Loucy (cell line): ENCODE data around the gene TMPRSS6.

Source experiments
- H2AFZ ChIP-seq: fragments of 200-600 bp; sonication (generic); 2 replicates; pipeline ENCODE4 v1.6.0; 2016; ENCODE audit warnings: antibody characterized with exemption, mild to moderate bottlenecking, low read length, moderate library complexity
- H3F3A ChIP-seq: fragments of 200-600 bp; 2 replicates; pipeline ENCODE4 v1.6.0; 2016; ENCODE audit warnings: antibody characterized with exemption, low read depth, mild to moderate bottlenecking
- H3K27me3 ChIP-seq: fragments of 200-600 bp; sonication (generic); 2 replicates; pipeline ENCODE4 v1.6.1; 2014; ENCODE audit warnings: low read length, mild to moderate bottlenecking; ENCODE audit not compliant: insufficient read depth, poor library complexity, severe bottlenecking
- H3K36me3 ChIP-seq: fragments of 200-600 bp; sonication (generic); 2 replicates; pipeline ENCODE4 v1.6.1; 2016; ENCODE audit warnings: low read length; ENCODE audit not compliant: insufficient read depth
- H3K4me1 ChIP-seq: fragments of 200-600 bp; sonication (generic); 2 replicates; pipeline ENCODE4 v1.5.1; 2014; ENCODE audit warnings: low read length, mild to moderate bottlenecking; ENCODE audit not compliant: insufficient read depth, poor library complexity, severe bottlenecking
- H3K4me2 ChIP-seq: fragments of 200-600 bp; sonication (generic); 2 replicates; pipeline ENCODE4 v1.6.0; 2014; ENCODE audit warnings: antibody characterized with exemption, low read length, low read depth, mild to moderate bottlenecking; ENCODE audit not compliant: poor library complexity, severe bottlenecking
- H3K4me3 ChIP-seq: fragments of 200-600 bp; sonication (generic); 2 replicates; pipeline ENCODE4 v1.5.1; 2014; ENCODE audit warnings: low read length, mild to moderate bottlenecking, mixed read lengths; ENCODE audit not compliant: poor library complexity, severe bottlenecking
- H3K79me2 ChIP-seq: fragments of 200-600 bp; sonication (generic); 2 replicates; pipeline ENCODE4 v1.6.1; 2014; ENCODE audit warnings: low read length; ENCODE audit not compliant: insufficient read depth
- H3K9ac ChIP-seq: fragments of 200-600 bp; sonication (generic); 2 replicates; pipeline ENCODE4 v1.6.0; 2014; ENCODE audit warnings: mild to moderate bottlenecking, low read depth, low read length, moderate library complexity; ENCODE audit not compliant: poor library complexity, severe bottlenecking
- H3K9me2 ChIP-seq: fragments of 200-600 bp; sonication (generic); replicated peaks from 2 replicates; pipeline ENCODE4 v1.6.1; 2016; ENCODE audit warnings: low read depth, low read length, mixed read lengths
- H3K9me3 ChIP-seq: fragments of 200-600 bp; sonication (generic); 2 replicates; pipeline ENCODE4 v1.6.1; 2014; ENCODE audit warnings: mild to moderate bottlenecking, antibody characterized with exemption, low read length, low read depth; ENCODE audit not compliant: insufficient read depth
- H4K20me1 ChIP-seq: fragments of 200-600 bp; sonication (generic); 2 replicates; pipeline ENCODE4 v1.6.0; 2014; ENCODE audit warnings: antibody characterized with exemption, low read length, mild to moderate bottlenecking; ENCODE audit not compliant: insufficient read depth, poor library complexity, severe bottlenecking
- EZH2phosphoT487 ChIP-seq: fragments of 200-600 bp; IDR thresholded peaks from 2 replicates; pipeline ENCODE4 v1.6.1; 2018; ENCODE audit warnings: antibody characterized with exemption, mild to moderate bottlenecking, moderate library complexity, borderline replicate concordance
- TF ChIP-seq, protein P1 (sequence below): fragments of 200-600 bp; sonication (generic); conservative IDR thresholded peaks from 2 replicates; pipeline ENCODE4 v1.5.1; 2014; ENCODE audit warnings: mild to moderate bottlenecking, antibody characterized with exemption, low read length

The TMPRSS6 gene

GRCh38 chr22:37028692-37029674 lies 80.5 kb downstream of the TMPRSS6 start:
- no peak overlapping the region for H3K4me3 ChIP-seq
- H3K4me1 ChIP-seq = no peaks in the 10 kb centered on the region
- no peaks in the 10 kb centered on the region for H3K9me3 ChIP-seq
- H4K20me1 ChIP-seq = peaks cover 5% of the 10 kb centered on the region
- H3K27me3 ChIP-seq = no peaks in the 10 kb centered on the region
- TF ChIP-seq EZH2phosphoT487 = no peak
- TF ChIP-seq, protein P1, sequence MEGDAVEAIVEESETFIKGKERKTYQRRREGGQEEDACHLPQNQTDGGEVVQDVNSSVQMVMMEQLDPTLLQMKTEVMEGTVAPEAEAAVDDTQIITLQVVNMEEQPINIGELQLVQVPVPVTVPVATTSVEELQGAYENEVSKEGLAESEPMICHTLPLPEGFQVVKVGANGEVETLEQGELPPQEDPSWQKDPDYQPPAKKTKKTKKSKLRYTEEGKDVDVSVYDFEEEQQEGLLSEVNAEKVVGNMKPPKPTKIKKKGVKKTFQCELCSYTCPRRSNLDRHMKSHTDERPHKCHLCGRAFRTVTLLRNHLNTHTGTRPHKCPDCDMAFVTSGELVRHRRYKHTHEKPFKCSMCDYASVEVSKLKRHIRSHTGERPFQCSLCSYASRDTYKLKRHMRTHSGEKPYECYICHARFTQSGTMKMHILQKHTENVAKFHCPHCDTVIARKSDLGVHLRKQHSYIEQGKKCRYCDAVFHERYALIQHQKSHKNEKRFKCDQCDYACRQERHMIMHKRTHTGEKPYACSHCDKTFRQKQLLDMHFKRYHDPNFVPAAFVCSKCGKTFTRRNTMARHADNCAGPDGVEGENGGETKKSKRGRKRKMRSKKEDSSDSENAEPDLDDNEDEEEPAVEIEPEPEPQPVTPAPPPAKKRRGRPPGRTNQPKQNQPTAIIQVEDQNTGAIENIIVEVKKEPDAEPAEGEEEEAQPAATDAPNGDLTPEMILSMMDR = no peak
- no peak overlapping the region for H3K4me2 ChIP-seq
- no peaks in the 10 kb centered on the region for H3F3A ChIP-seq
- peaks cover 10% of the 10 kb centered on the region; the same call in 1 of the 2 replicates for H3K79me2 ChIP-seq
- H3K36me3 ChIP-seq = peaks cover 24% of the 10 kb centered on the region; the same call in 1 of the 2 replicates
- H3K9ac ChIP-seq = no peak overlapping the region
- H3K9me2 ChIP-seq = no peaks in the 10 kb centered on the region
- H2AFZ ChIP-seq = no peak overlapping the region

- no peak overlapping the region for H3K4me2 ChIP-seq
- no peak overlapping the region for H3K4me3 ChIP-seq
- peaks cover 10% of the 10 kb centered on the region for H4K20me1 ChIP-seq
- no peaks in the 10 kb centered on the region for H3F3A ChIP-seq
- no peaks in the 10 kb centered on the region for H3K9me2 ChIP-seq
- no peak overlapping the region for H2AFZ ChIP-seq
- peaks cover 24% of the 10 kb centered on the region; the same call in 1 of the 2 replicates for H3K36me3 ChIP-seq
- peaks cover 3% of the 10 kb centered on the region for H3K4me1 ChIP-seq
- H3K9ac ChIP-seq = no peak overlapping the region
- no peaks in the 10 kb centered on the region for H3K9me3 ChIP-seq
- TF ChIP-seq EZH2phosphoT487 = no peak
- TF ChIP-seq, protein P1 = no peak
- H3K79me2 ChIP-seq = peaks cover 24% of the 10 kb centered on the region; the same call in 1 of the 2 replicates
- no peaks in the 10 kb centered on the region for H3K27me3 ChIP-seq
Measured at GRCh38 chr22:37027556-37027955, 82.0 kb downstream of the TMPRSS6 start.

- Histone ChIP-seq H3K9ac (no peak overlapping the region), H3K4me1 (peaks cover 12% of the 10 kb centered on the region), H3K36me3 (peaks cover 24% of the 10 kb centered on the region; the same call in 1 of the 2 replicates)
Measured at GRCh38 chr22:37026325-37026724, 83.2 kb downstream of the TMPRSS6 start.

More at GRCh38 chr22:37026325-37026724, 83.2 kb downstream of the TMPRSS6 start:
- Histone ChIP-seq H3K4me3 (no peak overlapping the region), H3K27me3 (no peaks in the 10 kb centered on the region), H3K9me2 (no peaks in the 10 kb centered on the region), H3K4me2 (no peak overlapping the region), H3K79me2 (peaks cover 35% of the 10 kb centered on the region), H3K9me3 (no peaks in the 10 kb centered on the region), H2AFZ (no peak overlapping the region), H4K20me1 (peaks cover 16% of the 10 kb centered on the region), H3F3A (no peaks in the 10 kb centered on the region)
- TF ChIP-seq EZH2phosphoT487 = no peak
- TF ChIP-seq, protein P1 = no peak
